HG03432 (cell line): ENCODE data around the gene MICALL2.

Experiments
- ATAC-seq: cut with Tn5 transposase; IDR thresholded peaks from one replicate; pipeline ENCODE4 v1.9.1; 2021; ENCODE audit warnings: mild to moderate bottlenecking, moderate library complexity; ENCODE audit not compliant: unreplicated experiment

MICALL2 gene

GRCh38 chr7:1493571-1493970 is 34.3 kb upstream of the MICALL2 start:
- ATAC-seq: no peak

- ATAC-seq: no peak
Observed at GRCh38 chr7:1493129-1493528, 33.9 kb upstream of the MICALL2 start.

- ATAC-seq: no peak
Observed at GRCh38 chr7:1492640-1493039, 33.4 kb upstream of the MICALL2 start.

GRCh38 chr7:1492221-1492620 is 33.0 kb upstream of the MICALL2 start:
- no peak for ATAC-seq

- no peak for ATAC-seq
Observed at GRCh38 chr7:1490837-1491236, 31.6 kb upstream of the MICALL2 start.

GRCh38 chr7:1489336-1489735 is 30.1 kb upstream of the MICALL2 start:
- ATAC-seq: no peak

- ATAC-seq: no peak
Observed at GRCh38 chr7:1488016-1488415, 28.7 kb upstream of the MICALL2 start.

- no peak for ATAC-seq
Observed at GRCh38 chr7:1487466-1487865, 28.2 kb upstream of the MICALL2 start.

- ATAC-seq: no peak
Observed at GRCh38 chr7:1486571-1486970, 27.3 kb upstream of the MICALL2 start.

- ATAC-seq: no peak
Observed at GRCh38 chr7:1485156-1485555, 25.9 kb upstream of the MICALL2 start.

GRCh38 chr7:1484569-1484968 is 25.3 kb upstream of the MICALL2 start:
- no peak for ATAC-seq

GRCh38 chr7:1483536-1484505 is 24.6 kb upstream of the MICALL2 start:
- ATAC-seq: no peak

- ATAC-seq: no peak
Observed at GRCh38 chr7:1483079-1483478, 23.8 kb upstream of the MICALL2 start.

GRCh38 chr7:1481300-1481699 is 22.0 kb upstream of the MICALL2 start:
- ATAC-seq: no peak

GRCh38 chr7:1480670-1481069 is 21.4 kb upstream of the MICALL2 start:
- ATAC-seq: no peak

GRCh38 chr7:1479287-1479686 is 20.0 kb upstream of the MICALL2 start:
- no peak for ATAC-seq

GRCh38 chr7:1478480-1478879 is 19.2 kb upstream of the MICALL2 start:
- ATAC-seq: no peak

- no peak for ATAC-seq
Observed at GRCh38 chr7:1476859-1477258, 17.6 kb upstream of the MICALL2 start.

- ATAC-seq: no peak
Observed at GRCh38 chr7:1475991-1476390, 16.7 kb upstream of the MICALL2 start.

- ATAC-seq: no peak
Observed at GRCh38 chr7:1475393-1475792, 16.1 kb upstream of the MICALL2 start.

GRCh38 chr7:1474736-1475135 is 15.5 kb upstream of the MICALL2 start:
- no peak for ATAC-seq

- no peak for ATAC-seq
Observed at GRCh38 chr7:1473864-1474512, 14.7 kb upstream of the MICALL2 start.
